Tongue (tissue), 2 donors: Measurements from ENCODE around the gene TRH. TPM values are rescaled to one million over a fixed set of nuclear protein-coding genes. Genes with fewer than 3 reads are reported as not detected.
"Not testable (repeated sequence)": the region's sequence is repeated elsewhere in the genome, so short reads cannot be mapped to it uniquely, and the experiment has no call there.

Source experiments
- DNase-seq: peaks from one replicate; pipeline ENCODE4 v3.0.0-alpha.2; 2015
- total RNA-seq: library from RNA; depleted of rRNA; stranded (reverse); fragments of >200 nt; gene quantifications from one replicate; pipeline ENCODE4 v1.2.3, GENCODE V29; 2014

Gene TRH
- total RNA-seq, 1 donor from 2014 or later, result 0.62 TPM

DNA sequence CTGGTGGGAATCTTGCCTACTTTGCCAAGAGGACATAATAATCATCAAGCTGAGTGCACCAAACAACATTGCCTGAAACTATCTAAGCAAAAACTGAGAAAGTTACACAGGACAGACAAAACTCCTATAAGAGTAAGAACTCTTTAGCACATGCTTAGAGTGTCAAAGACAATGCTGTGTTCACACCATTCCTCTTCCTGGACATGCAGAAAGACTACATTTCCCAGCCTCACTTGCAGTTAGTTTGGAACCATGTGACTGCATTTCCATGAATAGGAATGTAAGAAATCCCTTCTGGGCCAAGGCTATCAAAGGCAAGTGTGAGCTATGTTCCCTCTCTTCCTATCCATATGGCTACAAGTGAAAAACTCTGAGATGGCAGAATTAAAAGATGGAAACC, 37.6 kb downstream of the TRH start:
- not testable (repeated sequence) for DNase-seq

DNA sequence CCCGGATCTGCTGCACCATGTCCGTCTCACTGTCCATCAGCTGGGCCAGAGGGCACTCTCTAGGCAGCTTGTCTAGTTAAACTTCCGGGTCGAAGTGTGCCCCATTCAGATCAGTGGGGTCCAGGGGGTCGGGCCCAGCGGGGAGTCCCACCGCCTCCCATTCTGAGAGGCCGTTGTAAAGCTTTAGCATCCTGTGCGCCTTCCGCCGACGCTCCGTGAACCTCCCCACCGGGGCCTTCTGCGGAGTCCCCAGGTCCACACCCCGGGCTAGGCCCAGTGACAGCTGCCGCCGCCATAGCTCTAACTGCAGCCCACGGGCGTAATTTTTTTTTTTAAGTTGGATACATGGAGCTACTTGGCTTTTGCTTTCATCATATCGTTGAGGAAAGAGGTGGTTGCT, 38.7 kb downstream of the TRH start:
- DNase-seq, result not testable (repeated sequence)

DNA sequence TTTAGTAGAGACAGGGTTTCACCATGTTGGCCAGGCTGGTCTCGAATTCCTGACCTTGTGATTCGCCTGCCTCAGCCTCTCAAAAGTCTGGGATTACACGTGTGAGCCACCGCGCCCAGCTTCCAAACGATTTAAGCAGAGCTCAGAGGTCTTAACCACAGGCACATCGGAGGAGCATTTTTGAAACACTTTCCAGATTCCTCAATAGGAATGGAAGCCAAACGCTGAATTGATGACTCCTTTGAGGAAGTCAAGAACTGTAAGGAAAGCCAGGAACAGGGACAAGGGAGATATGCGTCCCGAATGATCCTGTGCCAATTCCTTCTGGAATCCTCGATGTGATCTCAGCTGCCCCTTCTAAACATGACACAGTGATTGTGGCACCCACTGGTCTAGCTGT, 40.0 kb downstream of the TRH start:
- no peak for DNase-seq

DNA sequence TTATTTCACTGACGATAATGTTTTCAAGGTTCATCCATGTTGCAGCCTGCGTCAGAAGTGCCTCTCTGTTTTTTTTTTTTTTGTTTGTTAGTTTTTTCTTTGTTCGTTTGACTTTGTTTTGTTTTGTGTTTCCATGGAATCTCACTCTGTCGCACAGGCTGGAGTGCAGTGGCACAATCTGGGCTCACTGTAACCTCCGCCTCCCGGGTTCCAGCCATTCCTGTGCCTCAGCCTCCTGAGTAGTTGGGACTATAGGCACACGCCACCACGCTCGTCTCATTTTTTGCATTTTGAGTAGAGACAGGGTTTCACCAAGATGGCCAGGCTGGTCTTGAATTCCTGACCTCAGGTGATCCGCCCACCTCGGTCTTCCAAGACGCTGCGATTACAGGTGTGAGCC, 43.1 kb downstream of the TRH start:
- DNase-seq, result not testable (repeated sequence)

DNA sequence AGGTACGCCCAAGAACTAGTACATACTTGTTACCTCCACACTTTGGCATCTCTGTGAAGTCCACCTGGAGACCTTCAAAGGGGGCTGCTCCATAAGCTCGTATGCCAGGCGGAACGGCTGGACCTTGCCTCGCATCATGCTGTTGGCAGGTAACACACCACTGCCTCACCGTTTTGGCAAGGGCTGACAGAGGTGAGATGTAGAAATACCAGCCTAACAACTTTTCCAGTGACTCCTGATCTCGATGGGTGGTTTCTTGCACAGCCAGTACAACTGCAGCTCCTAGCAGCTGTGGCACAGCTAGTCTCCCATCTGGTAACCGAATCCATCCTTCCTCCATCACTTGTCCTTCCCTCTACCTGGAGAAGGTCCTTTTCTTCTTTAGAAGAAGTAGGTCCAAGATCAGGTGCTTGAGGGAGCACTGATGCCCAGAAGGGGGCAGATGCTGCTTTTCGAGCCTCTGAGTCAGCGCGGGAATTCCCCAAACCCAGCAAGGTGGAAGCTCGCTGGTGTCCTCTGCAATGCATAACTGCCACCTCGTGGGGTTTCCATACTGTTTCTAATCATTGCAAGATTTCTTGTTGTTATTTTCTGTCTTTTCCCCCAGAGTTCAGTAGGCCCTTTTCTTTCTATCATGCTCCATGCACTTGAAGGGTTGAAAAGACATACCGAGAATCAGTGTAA, 51.8 kb downstream of the TRH start:
- not testable (repeated sequence) for DNase-seq

DNA sequence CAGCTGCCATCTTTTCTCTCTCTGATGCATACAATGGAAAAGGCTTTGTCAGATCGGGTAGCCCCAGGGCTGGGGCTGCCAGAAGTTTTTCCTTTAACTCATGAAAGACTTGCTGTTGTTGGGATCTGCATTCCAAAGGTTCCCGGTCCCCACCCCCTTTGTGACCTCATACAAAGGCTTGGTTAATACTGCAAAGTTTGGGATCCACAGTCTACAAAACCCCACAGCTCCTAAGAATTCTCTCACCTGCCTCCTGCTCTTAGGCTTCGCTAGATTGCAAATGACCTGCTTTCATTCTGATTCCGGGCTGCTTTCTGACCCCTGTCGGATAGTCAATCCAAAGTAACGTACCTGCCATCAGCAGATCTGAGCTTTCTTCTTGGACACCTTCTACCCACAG, 52.9 kb downstream of the TRH start:
- not testable (repeated sequence) for DNase-seq

Other genes starting within 250 kb of the TRH start
- gene TMCC1, start 81.0 kb upstream of the TRH start, total RNA-seq, result 49.1 TPM
- not detected for gene ALG1L2, start 107.1 kb downstream of the TRH start, total RNA-seq